Gastroesophageal sphincter (tissue), 4 donors: Measurements from ENCODE around the gene EXOSC3. TPM values are rescaled to one million over a fixed set of nuclear protein-coding genes. Genes with fewer than 3 reads are reported as not detected.
"Not testable (repeated sequence)": the region's sequence is repeated elsewhere in the genome, so short reads cannot be mapped to it uniquely, and the experiment has no call there.

Experiments used
- ATAC-seq: fragments of 150-250 bp; one replicate; pipeline ENCODE4 v1.9.1; 2016; ENCODE audit warnings: mild to moderate bottlenecking, moderate library complexity
- H3K27ac ChIP-seq, 4 donors: fragments of 200-600 bp; sonication (generic) in 3 of 4; 1 replicate in 3 of 4; 2 replicates in 1 of 4; pipeline ENCODE4 v1.5.1; 2016 to 2019
- H3K27me3 ChIP-seq: fragments of 200-600 bp; sonication (generic); one replicate; pipeline ENCODE4 v1.5.1; 2019
- H3K36me3 ChIP-seq, 2 donors: fragments of 200-600 bp; sonication (generic); one replicate each; pipeline ENCODE4 v1.5.1; 2019; ENCODE audit warnings: control low read depth in 1 of 2
- H3K4me1 ChIP-seq, 3 donors: fragments of 200-600 bp; sonication (generic); 1 replicate in 2 of 3; 2 replicates in 1 of 3; pipeline ENCODE4 v1.5.1; 2016 to 2019; ENCODE audit warnings: control low read depth in 2 of 3
- H3K4me3 ChIP-seq, 2 donors: fragments of 200-600 bp; sonication (generic); one replicate each; pipeline ENCODE4 v1.5.1; 2019; ENCODE audit warnings: mild to moderate bottlenecking in 1 of 2, moderate library complexity in 1 of 2
- H3K9me3 ChIP-seq, 3 donors: fragments of 200-600 bp; sonication (generic); one replicate each; pipeline ENCODE4 v1.5.1; 2017 to 2019; ENCODE audit warnings: control low read depth in 2 of 3
- EP300 ChIP-seq: sonication (generic); formaldehyde crosslinking; IDR thresholded peaks from one replicate; pipeline ENCODE4 v1.6.1; 2017; ENCODE audit warnings: antibody characterized with exemption, mild to moderate bottlenecking
- POLR2A ChIP-seq, 2 donors: fragments of 450-650 bp; IDR thresholded peaks; one replicate each; pipeline ENCODE4 v1.6.1; 2017; ENCODE audit warnings: antibody characterized with exemption in 2 of 2, mild to moderate bottlenecking in 2 of 2, moderate library complexity in 1 of 2
- POLR2AphosphoS5 ChIP-seq: sonication (generic); formaldehyde crosslinking; IDR thresholded peaks from one replicate; pipeline ENCODE4 v1.6.1; 2017; ENCODE audit warnings: antibody characterized with exemption
- WGBS, 2 donors: methylation state at CpG; one replicate each; pipeline ENCODE4 v1.1.5; 2018; ENCODE audit warnings: low coverage in 1 of 2; 5-methylcytosine and 5-hydroxymethylcytosine counted together
- total RNA-seq, 4 donors: library from RNA; depleted of rRNA; stranded (reverse); fragments of >200 nt; gene quantifications; one replicate each; pipeline ENCODE4 v1.1.0, GENCODE V29; 2016
- TF ChIP-seq, protein P1 (sequence below), 4 experiments: fragments of 200-600 bp in 2 of 4; fragments of 450-650 bp in 2 of 4; sonication (generic) in 1 of 4; IDR thresholded peaks; one replicate each; pipeline ENCODE4 v1.5.1; 2017 to 2019; ENCODE audit warnings: antibody characterized with exemption in 4 of 4, mild to moderate bottlenecking in 2 of 4, moderate library complexity in 2 of 4

EXOSC3 gene
- total RNA-seq, 4 donors from 2014 or later: 31.0 to 73.3 (median 49.5) TPM

DNA sequence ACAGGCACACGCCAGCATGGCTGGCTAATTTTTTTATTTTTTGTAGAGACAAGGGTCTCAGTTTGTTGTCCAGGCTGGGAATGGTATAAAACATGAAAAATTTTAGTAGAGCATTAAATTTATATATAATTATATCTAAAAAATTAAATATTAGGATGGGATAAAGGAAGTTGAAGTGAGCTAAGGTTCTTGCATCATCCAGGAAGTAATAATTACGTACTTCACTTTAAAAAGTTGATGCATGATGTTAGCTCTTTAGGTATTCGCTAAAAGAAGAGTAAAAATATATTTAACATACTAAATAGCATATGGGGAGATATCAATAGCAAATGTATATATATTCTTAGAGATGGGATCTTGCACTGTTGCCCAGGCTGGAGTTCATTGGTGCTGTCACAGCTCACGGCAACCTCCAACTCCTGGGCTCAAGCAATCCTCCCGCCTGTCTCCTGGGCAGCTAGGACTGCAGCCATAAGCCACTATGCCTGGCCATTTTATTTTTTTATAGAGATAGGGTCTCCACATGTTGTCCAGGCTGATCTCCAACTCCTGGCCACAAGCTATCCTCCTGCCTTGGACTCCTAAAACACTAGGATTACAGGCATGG lies 28.0 kb upstream of the EXOSC3 start:
- WGBS, 2 donors: 79 to 92% methylated on average over 5 of the region's 5 CpGs
- TF ChIP-seq EP300: no peak
- TF ChIP-seq POLR2A (IDR thresholded peaks at IDR 0.05): no peak
- TF ChIP-seq POLR2AphosphoS5: no peak
- TF ChIP-seq, protein P1, sequence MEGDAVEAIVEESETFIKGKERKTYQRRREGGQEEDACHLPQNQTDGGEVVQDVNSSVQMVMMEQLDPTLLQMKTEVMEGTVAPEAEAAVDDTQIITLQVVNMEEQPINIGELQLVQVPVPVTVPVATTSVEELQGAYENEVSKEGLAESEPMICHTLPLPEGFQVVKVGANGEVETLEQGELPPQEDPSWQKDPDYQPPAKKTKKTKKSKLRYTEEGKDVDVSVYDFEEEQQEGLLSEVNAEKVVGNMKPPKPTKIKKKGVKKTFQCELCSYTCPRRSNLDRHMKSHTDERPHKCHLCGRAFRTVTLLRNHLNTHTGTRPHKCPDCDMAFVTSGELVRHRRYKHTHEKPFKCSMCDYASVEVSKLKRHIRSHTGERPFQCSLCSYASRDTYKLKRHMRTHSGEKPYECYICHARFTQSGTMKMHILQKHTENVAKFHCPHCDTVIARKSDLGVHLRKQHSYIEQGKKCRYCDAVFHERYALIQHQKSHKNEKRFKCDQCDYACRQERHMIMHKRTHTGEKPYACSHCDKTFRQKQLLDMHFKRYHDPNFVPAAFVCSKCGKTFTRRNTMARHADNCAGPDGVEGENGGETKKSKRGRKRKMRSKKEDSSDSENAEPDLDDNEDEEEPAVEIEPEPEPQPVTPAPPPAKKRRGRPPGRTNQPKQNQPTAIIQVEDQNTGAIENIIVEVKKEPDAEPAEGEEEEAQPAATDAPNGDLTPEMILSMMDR (IDR thresholded peaks at IDR 0.05): no peak
- Histone ChIP-seq H3K27me3 (no peaks in the 10 kb centered on the region), H3K9me3 (no peaks in the 10 kb centered on the region), H3K36me3 (no peaks in the 10 kb centered on the region), H3K4me3 (no peak overlapping the region), H3K27ac (no peak overlapping the region), H3K4me1 (peaks cover 0 to 3% (median 0%) of the 10 kb centered on the region in 3 donors)
- no peak for ATAC-seq

DNA sequence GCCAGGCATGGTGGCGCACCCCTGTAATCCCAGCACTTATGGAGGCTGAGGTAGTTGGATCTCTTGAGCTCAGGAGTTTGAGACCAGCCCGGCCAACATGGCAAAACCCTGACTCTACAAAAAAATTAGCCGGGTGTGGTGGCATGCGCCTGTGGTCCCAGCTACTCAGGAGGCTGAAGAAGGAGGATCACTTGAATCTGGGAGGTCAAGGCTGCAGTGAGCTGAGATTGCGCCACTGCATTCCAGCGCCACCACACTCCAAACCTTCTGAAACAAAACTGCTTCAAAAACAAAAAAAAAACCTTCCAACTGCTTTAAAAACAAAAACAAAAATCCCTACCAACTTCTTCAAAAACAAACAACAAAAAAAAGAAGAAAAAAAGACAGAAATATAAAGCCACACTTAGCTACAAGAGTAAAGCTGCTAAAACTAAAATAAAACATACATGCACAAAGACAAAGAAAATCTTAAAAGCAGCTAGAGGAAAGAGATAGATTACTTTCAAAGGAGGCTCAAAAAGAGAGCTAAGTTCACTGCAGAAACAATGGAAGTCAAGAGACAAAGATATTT lies 27.1 kb upstream of the EXOSC3 start:
- TF ChIP-seq POLR2A (IDR thresholded peaks at IDR 0.05) (no peak), POLR2AphosphoS5 (no peak), EP300 (no peak)
- TF ChIP-seq, protein P1 (IDR thresholded peaks at IDR 0.05): no peak
- Histone ChIP-seq H3K36me3 (no peaks in the 10 kb centered on the region), H3K9me3 (no peaks in the 10 kb centered on the region), H3K4me1 (peaks cover 0 to 3% (median 0%) of the 10 kb centered on the region in 3 donors), H3K4me3 (no peak overlapping the region), H3K27me3 (no peaks in the 10 kb centered on the region), H3K27ac (no peak overlapping the region)
- 98% methylated on average over 6 of the region's 6 CpGs; no CpG with 5 or more reads in 1 of the 2 donors for WGBS, 2 donors
- no peak for ATAC-seq

DNA sequence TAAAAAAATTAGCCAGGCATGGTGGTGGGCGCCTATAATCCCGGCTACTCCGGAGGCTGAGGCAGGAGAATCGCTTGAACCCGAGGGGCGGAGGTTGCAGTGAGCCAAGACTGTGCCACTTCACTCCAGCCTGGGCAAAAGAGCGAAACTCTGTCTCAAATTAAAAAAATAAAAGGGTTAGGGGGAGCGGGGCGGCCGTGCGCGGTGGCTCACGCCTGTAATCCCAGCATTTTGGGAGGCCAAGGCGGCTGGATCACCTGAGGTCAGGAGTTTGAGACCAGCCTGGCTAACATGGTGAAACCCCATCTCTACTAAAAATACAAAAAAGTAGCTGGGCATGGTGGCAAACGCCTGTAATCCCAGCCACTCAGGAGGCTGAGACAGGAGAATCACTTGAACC lies 24.8 kb upstream of the EXOSC3 start:
- H3K4me1 ChIP-seq: peaks cover 0 to 16% (median 2%) of the 10 kb centered on the region in 3 donors
- H3K36me3 ChIP-seq, H3K27ac ChIP-seq, ATAC-seq, H3K4me3 ChIP-seq, H3K27me3 ChIP-seq, H3K9me3 ChIP-seq: not testable (repeated sequence)
- WGBS, 2 donors: 86 to 94% methylated on average over 10 to 12 of the region's 15 CpGs

DNA sequence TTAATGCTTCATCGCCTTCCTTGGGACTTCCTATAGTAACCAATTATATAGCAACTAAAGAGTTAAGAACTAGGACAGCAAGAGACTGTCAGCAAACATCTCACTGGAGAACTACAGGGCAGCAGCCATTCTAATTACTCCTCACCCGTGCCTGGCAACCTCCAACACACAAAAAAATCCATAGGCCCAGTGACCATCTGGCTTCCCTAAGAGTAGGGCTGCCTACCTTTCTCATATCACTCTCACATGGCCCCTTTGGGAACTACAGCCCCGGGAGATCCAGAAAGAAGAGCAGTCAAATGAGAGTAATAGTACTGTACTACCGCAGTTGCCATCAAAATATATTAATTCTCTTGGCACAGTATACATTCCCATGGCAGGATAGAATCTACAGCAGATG lies 21.4 kb upstream of the EXOSC3 start:
- Histone ChIP-seq H3K27me3 (no peaks in the 10 kb centered on the region), H3K4me3 (no peak overlapping the region), H3K27ac (no peak overlapping the region), H3K9me3 (no peaks in the 10 kb centered on the region), H3K4me1 (peaks cover 6 to 47% (median 19%) of the 10 kb centered on the region in 3 donors), H3K36me3 (no peaks in the 10 kb centered on the region)
- TF ChIP-seq POLR2AphosphoS5 (no peak), POLR2A (IDR thresholded peaks at IDR 0.05) (no peak), EP300 (no peak)
- TF ChIP-seq, protein P1 (IDR thresholded peaks at IDR 0.05): no peak
- ATAC-seq: no peak
- 57 to 72% methylated on average over 3 to 4 of the region's 4 CpGs for WGBS, 2 donors

DNA sequence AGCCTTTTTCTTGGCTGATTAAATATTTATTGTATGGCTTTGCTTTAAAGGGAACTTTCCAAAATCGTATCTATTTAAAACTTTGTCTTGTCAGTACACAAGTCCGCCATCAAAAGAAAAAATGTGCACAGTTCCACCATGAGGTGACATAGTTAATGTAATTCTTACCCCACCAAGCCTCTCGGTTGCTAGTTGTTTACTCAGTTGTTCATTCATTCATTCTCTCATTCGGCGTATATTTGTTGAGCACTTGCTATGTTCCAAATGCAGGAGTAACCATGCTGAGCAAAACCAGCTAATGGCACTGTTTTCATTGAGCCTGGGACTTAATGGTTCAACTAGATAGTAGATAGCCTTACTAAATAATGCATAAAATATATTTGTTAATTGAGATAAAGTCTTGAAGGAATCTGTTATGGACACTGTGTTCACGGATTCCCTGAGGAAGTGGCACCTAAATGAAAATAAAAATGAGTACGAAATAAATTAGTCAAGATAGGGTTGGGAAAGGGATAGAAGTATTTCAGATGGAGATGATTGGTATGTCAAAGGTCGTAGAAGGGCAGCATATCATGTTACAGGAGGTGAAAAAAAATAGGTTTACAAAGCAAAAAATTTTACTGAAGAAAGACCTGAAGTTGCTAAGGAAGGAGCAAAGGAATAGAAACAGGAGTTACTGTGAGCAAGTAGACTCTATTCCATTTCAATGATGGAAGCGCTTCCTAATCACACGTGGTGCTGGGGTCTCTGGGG lies 17.3 kb upstream of the EXOSC3 start:
- Histone ChIP-seq H3K4me1 (peaks cover 6 to 63% (median 19%) of the 10 kb centered on the region in 3 donors), H3K9me3 (no peaks in the 10 kb centered on the region), H3K27ac (no peak overlapping the region), H3K27me3 (no peaks in the 10 kb centered on the region), H3K4me3 (peak overlapping the region; percentile 66 to 92), H3K36me3 (no peaks in the 10 kb centered on the region)
- TF ChIP-seq EP300: no peak
- TF ChIP-seq POLR2AphosphoS5: no peak
- TF ChIP-seq, protein P1 (IDR thresholded peaks at IDR 0.05): no peak
- no peak for TF ChIP-seq POLR2A (IDR thresholded peaks at IDR 0.05)
- WGBS, 2 donors: 47% methylated on average over 8 to 10 of the region's 10 CpGs
- ATAC-seq: no peak
